ENCODE results near the gene TEX36.
"Not testable (repeated sequence)": the region's sequence is repeated elsewhere in the genome, so short reads cannot be mapped to it uniquely, and the experiment has no call there.

TEX36 gene

DNA sequence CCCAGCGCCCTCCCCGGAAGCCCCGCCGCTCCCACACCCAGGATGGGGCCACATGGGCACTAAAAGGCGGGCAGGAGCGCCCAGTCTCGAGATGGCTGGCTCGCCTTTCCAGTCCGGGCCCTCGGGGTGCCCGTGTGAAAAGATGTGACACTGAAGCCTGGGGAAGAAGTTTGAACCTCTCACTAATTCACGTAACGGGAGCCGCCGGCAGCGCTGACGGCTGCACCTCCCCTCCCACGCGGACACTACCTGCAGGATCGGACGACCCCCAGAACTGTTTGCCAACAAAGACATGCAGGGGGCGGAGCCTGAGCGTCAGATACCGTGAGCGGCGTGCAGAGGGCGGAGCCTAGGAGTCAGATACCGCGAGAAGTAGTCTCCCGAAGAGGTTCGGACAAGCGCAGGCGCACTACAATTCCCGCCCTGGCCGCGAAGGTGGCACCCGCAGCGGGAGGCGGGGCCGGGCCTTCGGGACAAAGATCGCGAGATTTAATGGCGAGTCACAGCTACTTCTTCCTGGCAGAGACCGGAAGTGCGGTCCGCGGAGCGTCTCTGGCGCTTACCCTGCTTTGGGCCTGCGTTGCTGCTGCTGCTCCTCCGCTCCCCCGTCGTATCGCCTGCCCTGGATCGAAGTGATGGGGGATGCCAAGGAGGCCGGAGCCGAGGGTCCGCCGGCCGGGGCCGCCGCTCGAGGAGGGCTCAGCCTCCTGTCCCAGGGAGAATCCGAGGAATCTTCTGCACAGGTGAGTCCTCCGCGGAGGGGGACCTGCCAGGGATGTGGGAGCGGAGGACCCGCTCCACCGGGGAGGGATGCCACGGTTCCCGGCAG lies 36.4 kb upstream of the TEX36 start, which contains the start of gene EDRF1:
Gene EDRF1, plus strand, starts transcription at position 537 of the 829 bp plus-strand sequence. Its CDS starts 99 bp downstream, at position 636.
- TF ChIP-seq EZH2 (IDR thresholded peaks at IDR 0.05; ENCODE audit: borderline replicate concordance, low read length), result no peak
- TF ChIP-seq CTCF (IDR thresholded peaks at IDR 0.05; ENCODE audit: low read length), result no peak
- peaks cover 20% of the 10 kb centered on the region; the same call in 1 of the 2 replicates for H3K79me2 ChIP-seq (ENCODE audit: insufficient read depth, low read length)

GRCh38 chr10:125714728-125715127 lies 31.8 kb upstream of the TEX36 start:
- H3K27ac ChIP-seq (ENCODE audit: low read depth, low read length, poor library complexity, severe bottlenecking); H3F3A ChIP-seq (ENCODE audit: insufficient read depth, low read length); H3K36me3 ChIP-seq (ENCODE audit: insufficient read depth, low read length); H3K9me2 ChIP-seq (ENCODE audit: low read depth, low read length); H2AFZ ChIP-seq (ENCODE audit: low read length); H3K79me2 ChIP-seq (ENCODE audit: insufficient read depth, low read length); H3K27me3 ChIP-seq (ENCODE audit: insufficient read depth, low read length); H3K4me2 ChIP-seq (ENCODE audit: low read length); H3K4me1 ChIP-seq (ENCODE audit: insufficient read depth, low read length, severe bottlenecking); H3K9me3 ChIP-seq (ENCODE audit: low read length); H3K9ac ChIP-seq (ENCODE audit: low read length); H3K4me3 ChIP-seq (ENCODE audit: low read depth, low read length, poor library complexity, severe bottlenecking); H4K20me1 ChIP-seq (ENCODE audit: insufficient read depth, low read length): not testable (repeated sequence)

More for the DNA sequence above, 36.4 kb upstream of the TEX36 start, which contains the start of gene EDRF1:
- Histone ChIP-seq H3K4me1 (ENCODE audit: insufficient read depth, low read length, severe bottlenecking) (peaks cover 25% of the 10 kb centered on the region), H3K27ac (ENCODE audit: low read depth, low read length, poor library complexity, severe bottlenecking) (peak within 1 kb of the TSS; percentile 43), H3K36me3 (ENCODE audit: insufficient read depth, low read length) (peaks cover 33% of the 10 kb centered on the region), H4K20me1 (ENCODE audit: insufficient read depth, low read length) (no peaks in the 10 kb centered on the region), H3K9ac (ENCODE audit: low read length) (peak within 1 kb of the TSS; percentile 79), H3K4me3 (ENCODE audit: low read depth, low read length, poor library complexity, severe bottlenecking) (peak within 1 kb of the TSS; percentile 79), H3K9me2 (ENCODE audit: low read depth, low read length) (no peaks in the 10 kb centered on the region), H3F3A (ENCODE audit: insufficient read depth, low read length) (no peaks in the 10 kb centered on the region), H2AFZ (ENCODE audit: low read length) (peak within 1 kb of the TSS; percentile 25; the same call in 1 of the 2 replicates), H3K4me2 (ENCODE audit: low read length) (peak within 1 kb of the TSS; percentile 72), H3K27me3 (ENCODE audit: insufficient read depth, low read length) (no peaks in the 10 kb centered on the region), H3K9me3 (ENCODE audit: low read length) (no peaks in the 10 kb centered on the region)

DNA sequence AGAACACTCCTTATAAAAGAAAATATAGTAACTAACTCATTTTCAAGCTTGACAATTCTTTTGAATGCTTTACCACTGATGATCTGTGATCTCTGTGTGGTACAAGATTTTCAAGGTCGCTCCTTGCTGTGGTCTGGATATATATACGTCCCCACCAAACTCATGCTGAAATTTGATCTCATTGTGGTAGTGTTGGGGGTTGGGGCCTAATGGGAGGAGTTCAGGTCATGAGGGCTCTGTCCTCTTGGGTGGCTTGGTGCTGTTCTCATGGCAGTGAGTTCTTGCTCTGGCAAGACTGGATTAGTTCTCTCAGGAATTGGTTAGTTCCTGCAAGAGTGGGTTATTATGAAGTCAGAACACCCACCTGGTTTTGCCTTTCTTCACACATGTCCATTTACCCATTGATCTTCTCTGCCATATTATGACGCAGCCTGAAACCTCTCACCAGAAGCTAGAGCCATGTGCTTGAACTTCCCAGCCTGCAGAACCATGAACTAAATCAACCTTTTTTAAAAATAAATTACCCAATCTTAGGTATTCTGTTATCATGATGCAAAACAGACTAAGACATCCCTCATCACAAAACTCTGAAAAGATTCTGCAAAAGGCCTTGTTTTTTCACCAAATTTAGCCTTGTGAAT lies 28.3 kb upstream of the TEX36 start:
- no peak overlapping the region for H3K4me2 ChIP-seq (ENCODE audit: low read length)
- H2AFZ ChIP-seq (ENCODE audit: low read length), result no peak overlapping the region
- H3K36me3 ChIP-seq (ENCODE audit: insufficient read depth, low read length), result no peaks in the 10 kb centered on the region; the same call in 1 of the 2 replicates
- TF ChIP-seq CTCF (IDR thresholded peaks at IDR 0.05; ENCODE audit: low read length) (no peak), EZH2 (IDR thresholded peaks at IDR 0.05; ENCODE audit: borderline replicate concordance, low read length) (no peak)
- no peaks in the 10 kb centered on the region for H4K20me1 ChIP-seq (ENCODE audit: insufficient read depth, low read length)
- no peaks in the 10 kb centered on the region for H3K9me3 ChIP-seq (ENCODE audit: low read length)
- H3K27ac ChIP-seq (ENCODE audit: low read depth, low read length, poor library complexity, severe bottlenecking), result no peak overlapping the region
- H3K27me3 ChIP-seq (ENCODE audit: insufficient read depth, low read length), result no peaks in the 10 kb centered on the region; the same call in 1 of the 2 replicates
- no peaks in the 10 kb centered on the region for H3K79me2 ChIP-seq (ENCODE audit: insufficient read depth, low read length)
- H3K9ac ChIP-seq (ENCODE audit: low read length), result no peak overlapping the region
- no peaks in the 10 kb centered on the region for H3F3A ChIP-seq (ENCODE audit: insufficient read depth, low read length)
- no peaks in the 10 kb centered on the region for H3K4me1 ChIP-seq (ENCODE audit: insufficient read depth, low read length, severe bottlenecking)
- H3K4me3 ChIP-seq (ENCODE audit: low read depth, low read length, poor library complexity, severe bottlenecking), result no peak overlapping the region
- no peaks in the 10 kb centered on the region for H3K9me2 ChIP-seq (ENCODE audit: low read depth, low read length)
